Stimulated activated naive CD8-positive, alpha-beta T cell treated with anti-CD3 and anti-CD28 coated beads, Interleukin-15, Interleukin-2, amounts not matched to agents 100 U/mL and 50 U/mL, for 24 hours (primary cell): ENCODE results near the gene GSTP1.
"Not testable (repeated sequence)": the region's sequence is repeated elsewhere in the genome, so short reads cannot be mapped to it uniquely, and the experiment has no call there.

Experiments used
- ATAC-seq: fragments of 150-1000 bp; cut with Tn5 transposase; one replicate; pipeline ENCODE4 v1.10.0; 2021
- DNase-seq: peaks from one replicate; pipeline ENCODE4 v3.0.0; 2021

GSTP1 gene

GRCh38 chr11:67597458-67597857, 13.8 kb downstream of the GSTP1 start:
- ATAC-seq = not testable (repeated sequence)

DNA sequence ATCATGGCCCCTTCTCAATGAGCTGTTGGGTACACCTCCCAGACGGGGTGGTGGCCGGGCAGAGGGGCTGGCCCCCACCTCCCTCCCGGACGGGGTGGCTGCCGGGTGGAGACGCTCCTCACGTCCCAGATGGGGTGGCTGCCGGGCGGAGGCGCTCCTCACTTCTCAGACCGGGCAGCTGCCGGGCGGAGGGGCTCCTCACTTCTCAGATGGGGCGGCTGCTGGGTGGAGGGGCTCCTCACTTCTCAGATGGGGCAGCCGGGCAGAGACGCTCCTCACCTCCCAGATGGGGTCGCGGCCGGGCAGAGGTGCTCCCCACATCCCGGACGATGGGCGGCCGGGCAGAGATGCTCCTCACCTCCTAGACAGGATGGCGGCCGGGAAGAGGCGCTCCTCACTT, 14.4 kb downstream of the GSTP1 start:
- not testable (repeated sequence) for ATAC-seq, DNase-seq

More at GRCh38 chr11:67597458-67597857, 13.8 kb downstream of the GSTP1 start:
- not testable (repeated sequence) for DNase-seq

- no peak for DNase-seq
- ATAC-seq = no peak
These were observed 15.5 kb downstream of the GSTP1 start for GRCh38 chr11:67599149-67599548.

DNA sequence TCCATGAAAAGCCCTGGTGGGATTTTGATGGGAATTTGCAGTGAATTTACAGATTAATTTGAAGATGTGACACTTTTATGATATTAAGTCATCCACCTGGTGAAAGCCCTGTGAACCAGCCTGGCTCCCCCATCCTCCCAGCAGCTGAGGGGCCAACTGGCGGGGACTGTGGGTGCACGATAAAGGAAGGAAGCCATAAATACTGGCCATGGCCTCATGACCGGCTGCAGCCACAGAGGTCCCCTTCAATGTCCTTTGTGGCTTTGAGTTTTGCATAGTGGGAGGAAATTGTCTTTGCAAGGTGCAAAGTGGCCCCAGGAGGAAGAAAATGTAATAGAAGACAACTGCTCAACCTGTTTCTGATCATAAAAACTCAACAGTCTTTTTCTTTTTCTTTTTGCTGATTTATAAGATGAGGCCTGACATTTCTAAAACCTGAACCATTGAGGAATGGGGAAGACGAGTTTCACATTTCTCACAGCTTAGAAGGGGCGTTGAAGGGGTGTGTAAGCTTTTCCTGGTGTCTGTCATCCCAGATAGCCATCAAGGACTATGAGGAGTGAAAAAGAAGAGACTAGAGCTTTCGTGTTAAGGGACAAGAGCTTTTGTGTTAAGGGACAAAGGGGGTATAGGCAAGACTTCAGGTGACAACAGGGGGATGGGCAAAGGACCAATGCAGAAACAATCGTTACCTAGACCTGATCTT, 16.9 kb downstream of the GSTP1 start:
- DNase-seq = no peak
- no peak for ATAC-seq

GRCh38 chr11:67601098-67601497, 17.5 kb downstream of the GSTP1 start:
- DNase-seq (no peak), ATAC-seq (no peak)

GRCh38 chr11:67604119-67604518, 20.5 kb downstream of the GSTP1 start:
- DNase-seq, ATAC-seq: not testable (repeated sequence)

DNA sequence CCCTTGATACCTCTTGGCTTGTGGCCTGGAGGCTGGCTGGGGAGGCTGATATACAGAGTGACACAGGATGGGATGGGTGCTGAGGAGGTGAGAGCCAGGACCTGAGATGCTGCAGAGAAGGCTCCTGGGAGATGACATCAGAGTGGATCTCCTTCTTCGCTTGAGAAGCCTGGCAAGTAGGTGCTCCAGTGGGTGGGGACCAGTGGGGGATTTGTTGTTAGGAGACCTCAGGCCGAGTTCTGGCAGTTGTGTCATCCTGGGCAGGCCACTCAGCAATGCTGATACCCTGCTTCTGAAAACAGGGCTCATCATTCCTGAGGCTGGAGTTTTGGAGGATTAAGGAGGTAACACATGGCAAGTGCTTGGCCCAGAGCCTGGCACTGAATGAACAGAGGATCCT, 21.2 kb downstream of the GSTP1 start:
- no peak for DNase-seq
- ATAC-seq = no peak

DNA sequence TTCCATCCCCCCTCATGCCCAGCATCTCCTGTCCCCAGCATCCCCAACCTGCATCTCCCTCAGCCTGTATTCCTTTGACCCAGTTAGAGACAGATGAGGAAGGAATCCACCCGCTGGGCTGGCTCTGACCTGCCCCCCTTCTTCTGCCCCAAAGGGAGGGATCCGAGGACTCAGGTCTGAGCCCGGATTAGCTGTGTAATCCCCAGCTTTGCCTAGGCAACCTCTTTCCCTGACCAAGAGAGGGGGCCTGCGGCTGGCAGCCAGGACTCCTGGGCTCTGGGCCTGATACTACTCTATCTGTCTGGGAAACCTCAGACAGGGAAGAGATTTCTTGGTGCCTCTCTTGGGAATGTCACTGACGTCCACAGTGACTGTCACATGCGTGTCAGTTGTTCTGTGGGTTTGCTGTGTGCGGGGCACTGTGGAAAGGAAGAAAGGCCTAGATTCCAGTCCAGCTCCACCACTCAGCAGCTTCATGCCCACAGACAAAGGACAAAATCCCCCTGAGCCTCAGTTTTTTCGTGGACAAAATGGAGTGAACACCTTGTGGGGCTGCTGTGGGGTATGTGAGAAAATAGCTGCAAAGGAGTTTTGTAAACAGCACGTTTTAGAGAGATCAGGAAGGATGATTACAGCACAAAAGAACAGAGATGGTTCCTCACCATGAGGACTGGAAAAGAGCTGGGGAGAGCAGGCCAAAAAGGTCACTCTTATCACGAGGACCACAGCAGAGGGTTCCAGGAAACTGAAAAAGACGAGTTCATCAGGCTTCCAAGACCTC, 21.8 kb downstream of the GSTP1 start:
- DNase-seq = no peak
- no peak for ATAC-seq

GRCh38 chr11:67606093-67606491, 22.5 kb downstream of the GSTP1 start:
- ATAC-seq = no peak
- DNase-seq = no peak

- DNase-seq = peak; percentile 98
- ATAC-seq = peak; percentile 99
These were observed 23.1 kb downstream of the GSTP1 start, which contains the start of gene NDUFV1 for GRCh38 chr11:67606492-67607295. Gene NDUFV1, plus strand, starts transcription at chr11:67606936. Its CDS starts 69 bp downstream, at chr11:67607005.

- DNase-seq (no peak), ATAC-seq (no peak)
These were observed 23.9 kb downstream of the GSTP1 start for GRCh38 chr11:67607507-67607906.

GRCh38 chr11:67608486-67608885, 24.9 kb downstream of the GSTP1 start:
- DNase-seq = no peak
- no peak for ATAC-seq

DNA sequence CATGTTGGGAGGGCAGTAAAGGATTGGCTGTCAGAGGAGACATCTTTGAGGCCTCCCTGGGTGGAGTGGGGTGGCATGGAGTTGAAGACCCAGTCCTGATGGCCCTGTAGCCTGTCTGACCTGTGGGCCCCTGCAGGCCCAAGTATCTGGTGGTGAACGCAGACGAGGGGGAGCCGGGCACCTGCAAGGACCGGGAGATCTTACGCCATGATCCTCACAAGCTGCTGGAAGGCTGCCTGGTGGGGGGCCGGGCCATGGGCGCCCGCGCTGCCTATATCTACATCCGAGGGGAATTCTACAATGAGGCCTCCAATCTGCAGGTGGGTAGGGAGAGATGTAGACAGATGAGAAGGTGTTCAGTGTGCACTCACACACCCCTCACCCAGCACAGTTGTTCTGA, 25.7 kb downstream of the GSTP1 start:
- DNase-seq (no peak), ATAC-seq (no peak)

DNA sequence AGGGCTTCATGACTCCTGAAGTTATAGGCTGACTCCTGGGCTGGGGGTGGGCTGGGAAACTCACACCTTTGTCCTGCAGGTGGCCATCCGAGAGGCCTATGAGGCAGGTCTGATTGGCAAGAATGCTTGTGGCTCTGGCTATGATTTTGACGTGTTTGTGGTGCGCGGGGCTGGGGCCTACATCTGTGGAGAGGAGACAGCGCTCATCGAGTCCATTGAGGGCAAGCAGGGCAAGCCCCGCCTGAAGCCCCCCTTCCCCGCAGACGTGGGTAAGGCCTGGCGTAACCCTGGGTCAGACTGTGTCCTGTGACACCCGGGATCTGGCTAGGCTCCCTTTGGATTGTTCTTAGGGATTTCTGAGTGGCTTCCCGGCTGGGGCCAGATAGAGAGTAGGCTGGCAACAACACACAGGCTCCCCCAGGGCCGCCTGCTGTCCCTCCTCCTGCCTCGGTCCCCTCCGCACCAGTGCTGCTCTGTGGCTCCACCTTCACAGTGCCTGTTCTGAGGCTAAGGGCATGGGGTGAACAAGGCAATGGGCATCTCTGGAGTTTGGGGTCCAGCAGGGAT, 26.8 kb downstream of the GSTP1 start:
- DNase-seq (no peak), ATAC-seq (no peak)

DNA sequence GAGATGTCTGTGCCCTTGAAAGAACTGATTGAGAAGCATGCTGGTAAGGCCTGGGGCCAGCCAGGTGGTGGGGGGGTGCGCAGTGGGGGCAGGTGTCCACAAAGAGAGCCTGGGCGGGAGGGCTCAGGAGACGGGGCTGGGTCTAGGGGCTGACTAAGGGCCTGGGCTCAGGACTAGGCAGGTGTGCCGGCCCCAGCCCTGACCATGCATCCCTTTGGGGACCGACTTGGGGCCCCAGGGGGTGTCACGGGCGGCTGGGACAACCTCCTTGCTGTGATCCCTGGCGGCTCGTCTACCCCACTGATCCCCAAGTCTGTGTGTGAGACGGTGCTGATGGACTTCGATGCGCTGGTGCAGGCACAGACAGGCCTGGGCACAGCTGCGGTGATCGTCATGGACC, 27.6 kb downstream of the GSTP1 start:
- ATAC-seq (no peak), DNase-seq (no peak)

DNA sequence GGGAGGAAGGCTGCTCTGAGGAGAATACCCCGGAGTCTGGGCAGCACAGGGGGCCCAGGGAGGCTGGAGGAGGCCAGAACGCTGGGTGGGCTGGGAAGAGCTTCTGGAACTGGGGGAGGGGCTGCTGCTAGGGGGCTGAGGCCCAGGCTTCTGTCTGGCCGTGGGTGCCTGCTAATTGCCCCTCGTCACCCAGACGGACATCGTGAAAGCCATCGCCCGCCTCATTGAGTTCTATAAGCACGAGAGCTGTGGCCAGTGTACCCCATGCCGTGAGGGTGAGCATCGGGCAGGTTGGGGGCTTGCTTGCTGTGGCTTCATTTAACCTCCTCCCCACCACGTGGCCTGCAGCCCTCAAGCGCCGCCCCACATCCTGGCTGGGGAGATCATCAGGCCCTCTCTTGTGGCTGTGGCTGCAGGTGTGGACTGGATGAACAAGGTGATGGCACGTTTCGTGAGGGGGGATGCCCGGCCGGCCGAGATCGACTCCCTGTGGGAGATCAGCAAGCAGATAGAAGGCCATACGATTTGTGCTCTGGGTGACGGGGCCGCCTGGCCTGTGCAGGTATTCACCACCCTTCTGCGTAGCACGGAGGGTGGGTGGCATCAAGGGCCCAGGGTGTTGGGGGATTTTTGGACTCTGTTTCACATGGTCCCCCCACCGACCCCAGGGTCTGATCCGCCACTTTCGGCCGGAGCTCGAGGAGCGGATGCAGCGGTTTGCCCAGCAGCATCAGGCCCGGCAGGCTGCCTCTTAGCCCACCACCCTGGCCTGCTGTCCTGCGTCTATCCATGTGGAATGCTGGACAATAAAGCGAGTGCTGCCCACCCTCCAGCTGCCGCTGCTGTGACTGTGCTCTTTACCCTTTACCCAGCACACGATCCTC, 28.3 kb downstream of the GSTP1 start:
- ATAC-seq = no peak
- DNase-seq = no peak

DNA sequence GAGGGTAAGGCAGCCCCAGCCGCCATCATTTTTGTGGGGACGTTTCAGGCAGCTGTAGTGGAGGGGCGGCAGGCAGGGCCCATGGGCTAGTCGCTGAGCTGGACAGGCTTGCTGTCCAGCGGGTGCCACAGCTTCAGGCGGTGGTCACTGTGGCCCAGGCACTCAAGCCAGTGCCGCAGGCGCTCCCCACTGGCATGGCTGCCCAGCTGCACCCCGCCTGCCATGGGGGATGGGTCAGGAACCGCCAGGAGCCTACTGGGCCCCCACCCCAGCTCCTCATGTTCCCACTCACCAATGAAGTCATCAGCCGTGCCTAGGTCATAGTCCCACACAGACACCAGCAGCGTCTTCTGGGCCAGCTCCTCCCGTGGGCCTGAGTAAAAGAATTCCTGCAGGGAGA, 29.1 kb downstream of the GSTP1 start:
- no peak for ATAC-seq
- no peak for DNase-seq

DNA sequence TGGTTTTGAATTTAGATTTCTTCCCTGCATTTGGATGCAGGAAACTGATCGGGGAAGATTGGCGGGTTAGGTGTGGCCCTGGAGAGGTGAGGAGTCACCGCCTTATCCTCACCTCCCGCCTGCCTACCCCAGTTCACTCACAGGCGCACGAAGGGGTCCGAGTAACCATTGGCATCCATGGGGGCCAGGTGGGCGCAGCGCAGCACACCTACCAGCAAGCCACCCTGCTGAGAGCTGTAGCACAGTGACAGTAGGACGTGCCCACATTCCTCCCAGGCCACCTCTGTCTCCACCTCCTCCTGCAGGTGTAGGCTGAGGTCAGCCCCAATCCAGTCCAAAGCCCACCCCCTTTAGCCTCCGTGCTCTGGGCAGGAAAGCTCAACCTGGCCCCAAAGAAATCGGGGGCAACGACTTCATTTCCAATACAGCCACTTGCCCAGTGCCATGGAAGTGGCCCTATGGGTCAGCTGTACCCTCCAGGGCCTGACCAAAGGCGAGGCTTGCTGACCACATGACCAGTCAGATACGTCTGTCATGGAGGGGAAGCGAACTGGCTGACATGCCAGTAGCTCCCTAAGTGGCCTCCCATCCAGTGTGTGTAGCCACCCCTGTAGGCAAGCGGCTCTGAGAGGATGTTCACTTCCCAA, 29.8 kb downstream of the GSTP1 start:
- no peak for ATAC-seq
- no peak for DNase-seq

DNA sequence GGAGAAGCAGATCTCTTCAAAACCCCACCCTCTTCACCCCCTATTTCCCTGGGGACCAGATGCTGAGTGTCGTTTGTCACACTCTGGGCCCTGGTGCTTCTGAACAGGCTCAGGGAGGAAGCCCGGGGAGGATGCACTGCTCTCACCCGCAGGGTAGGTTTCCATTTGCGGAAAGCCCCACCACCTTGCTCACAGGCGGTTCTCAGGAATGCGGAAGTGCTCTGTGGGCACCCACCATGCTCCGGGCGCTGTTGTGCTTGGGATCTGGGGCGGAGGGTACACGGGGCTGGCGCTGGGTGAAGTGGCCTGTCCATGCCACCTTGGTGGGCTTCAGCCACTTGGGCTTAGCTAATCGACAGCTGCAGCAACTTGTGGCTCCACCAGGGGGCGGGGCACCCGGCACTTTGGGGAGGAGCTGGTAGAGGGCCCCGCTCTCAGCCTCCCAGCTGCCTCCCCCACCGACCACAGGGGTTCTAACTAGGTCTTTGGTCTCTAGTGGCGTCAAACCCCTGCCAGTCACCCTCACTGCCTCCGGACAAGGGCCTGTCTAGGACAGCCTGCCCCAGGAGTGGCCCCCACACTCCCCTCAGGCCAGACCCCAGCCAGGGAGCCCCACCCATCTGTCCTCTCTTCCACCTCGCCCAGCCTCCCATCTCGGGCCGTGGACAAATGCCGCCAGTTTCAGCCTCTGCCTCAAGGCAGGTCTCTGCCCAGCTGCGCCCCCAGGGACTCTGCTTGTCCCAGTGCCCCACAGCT, 30.5 kb downstream of the GSTP1 start:
- ATAC-seq = peak; percentile 88
- DNase-seq = peak; percentile 85
